ENCODE data around the gene CNPY1. TPM values are rescaled to one million over a fixed set of nuclear protein-coding genes. Genes with fewer than 3 reads are reported as not detected.

CNPY1 gene
- total RNA-seq, 4 donors from 2014 or later = 0.25 TPM; not detected in 3

DNA sequence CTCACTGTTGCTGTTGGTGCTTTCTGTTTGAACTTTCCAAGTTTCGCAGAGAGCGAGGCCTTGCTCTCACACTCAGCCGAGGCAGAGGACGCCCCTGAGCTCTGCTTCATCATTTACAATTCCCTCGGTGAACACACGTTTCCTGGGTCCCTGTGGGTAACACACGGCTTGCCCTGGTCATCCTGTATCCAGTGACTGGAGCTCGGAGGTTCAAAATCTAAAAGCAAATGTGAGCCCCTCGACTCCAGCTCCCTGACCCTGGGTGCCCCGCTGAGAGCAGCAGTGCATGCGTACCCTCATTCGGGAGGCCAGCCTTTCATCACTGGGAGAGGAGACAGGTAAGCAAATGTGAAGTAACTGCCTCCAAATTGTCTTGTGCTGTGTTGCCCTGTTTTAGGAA is 5.8 kb downstream of the CNPY1 start:
- TF ChIP-seq CTCF (IDR thresholded peaks at IDR 0.05 in 4 of 5, conservative IDR thresholded peaks at IDR 0.05 in 1 of 5) (no peak), POLR2A (IDR thresholded peaks at IDR 0.05) (no peak)
- in situ Hi-C loops (cut with MboI; ENCODE audit: low sequenced_read_pairs in 4 of 4) = no loop called here
- no peaks in the 10 kb centered on the region for H3K9me3 ChIP-seq
- intact Hi-C loops (cut with DNase I; ENCODE audit: low total_unique reads) = no loop called here
- no peaks in the 10 kb centered on the region for H3K4me1 ChIP-seq
- H3K36me3 ChIP-seq = no peaks in the 10 kb centered on the region
- H3K4me3 ChIP-seq = no peak overlapping the region
- no peak overlapping the region for H3K27ac ChIP-seq
- ATAC-seq (no peak), DNase-seq (no peak)
- peaks cover 0 to 22% (median 10%) of the 10 kb centered on the region in 3 donors for H3K27me3 ChIP-seq

- intact Hi-C loops (cut with DNase I; ENCODE audit: low total_unique reads) (no loop called here), in situ Hi-C loops (cut with MboI; ENCODE audit: low sequenced_read_pairs in 4 of 4) (no loop called here)
- no peaks in the 10 kb centered on the region for H3K36me3 ChIP-seq
- H3K27me3 ChIP-seq = peaks cover 16 to 39% (median 23%) of the 10 kb centered on the region in 3 donors
- no peak overlapping the region for H3K27ac ChIP-seq
- ATAC-seq (no peak), DNase-seq (no peak)
- peaks cover 0 to 7% of the 10 kb centered on the region in 2 donors for H3K4me1 ChIP-seq
- H3K4me3 ChIP-seq = no peak overlapping the region
- H3K9me3 ChIP-seq = no peaks in the 10 kb centered on the region
- TF ChIP-seq CTCF (IDR thresholded peaks at IDR 0.05 in 4 of 5, conservative IDR thresholded peaks at IDR 0.05 in 1 of 5) (no peak), POLR2A (IDR thresholded peaks at IDR 0.05) (no peak)
These were observed 8.1 kb downstream of the CNPY1 start for GRCh38 chr7:155538293-155538692.

DNA sequence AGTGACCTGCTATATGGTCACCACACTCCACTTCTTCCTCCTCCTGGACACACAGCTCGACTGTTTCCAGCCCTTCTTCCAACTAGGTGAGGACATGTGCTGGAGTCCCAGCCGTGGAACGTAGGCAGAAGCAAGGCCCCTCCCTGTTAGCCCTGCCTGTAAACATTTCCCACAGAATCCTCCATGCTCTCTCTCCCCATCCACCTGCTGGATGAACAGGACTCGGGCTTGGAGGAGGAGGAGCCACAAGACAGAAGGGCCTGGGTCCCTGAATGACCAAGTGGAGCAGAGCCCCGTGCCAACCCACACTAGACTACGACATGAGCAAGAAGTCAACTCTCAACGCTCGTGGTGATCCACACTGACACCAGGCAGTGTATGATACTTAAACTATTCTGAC is 9.9 kb downstream of the CNPY1 start:
- Histone ChIP-seq H3K27ac (no peak overlapping the region), H3K36me3 (no peaks in the 10 kb centered on the region), H3K4me3 (no peak overlapping the region), H3K4me1 (peaks cover 0 to 10% of the 10 kb centered on the region in 2 donors), H3K9me3 (no peaks in the 10 kb centered on the region), H3K27me3 (peaks cover 33 to 55% (median 42%) of the 10 kb centered on the region in 3 donors)
- intact Hi-C loops (cut with DNase I; ENCODE audit: low total_unique reads) = no loop called here
- ATAC-seq (no peak), DNase-seq (no peak)
- TF ChIP-seq POLR2A (IDR thresholded peaks at IDR 0.05) = no peak
- no peak for TF ChIP-seq CTCF (IDR thresholded peaks at IDR 0.05 in 4 of 5, conservative IDR thresholded peaks at IDR 0.05 in 1 of 5)
- in situ Hi-C loops (cut with MboI; ENCODE audit: low sequenced_read_pairs in 4 of 4) = no loop called here

DNA sequence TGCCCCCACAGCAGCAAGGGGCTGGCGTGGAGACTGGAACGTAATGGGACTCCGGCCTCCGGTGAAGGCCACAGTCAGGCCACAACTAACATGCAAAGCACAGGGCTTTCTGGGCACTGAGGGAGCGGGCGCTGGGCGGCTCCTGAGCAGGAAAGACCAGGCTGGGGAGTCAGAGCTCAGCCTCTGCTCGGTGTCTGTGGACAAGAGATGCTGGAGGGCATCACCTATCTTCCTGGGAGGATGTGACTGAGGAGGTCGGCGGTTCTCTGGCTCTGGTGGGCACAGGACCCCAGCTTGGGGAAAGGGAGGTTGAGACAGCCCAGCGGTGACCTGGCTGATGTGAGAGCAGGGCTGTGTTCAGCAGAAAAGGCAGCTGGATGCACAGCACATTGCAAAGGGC is 11.7 kb downstream of the CNPY1 start:
- H3K36me3 ChIP-seq = no peaks in the 10 kb centered on the region
- TF ChIP-seq CTCF (IDR thresholded peaks at IDR 0.05 in 4 of 5, conservative IDR thresholded peaks at IDR 0.05 in 1 of 5) = no peak
- no peak for TF ChIP-seq POLR2A (IDR thresholded peaks at IDR 0.05)
- ATAC-seq (no peak), DNase-seq (no peak)
- peaks cover 0 to 10% of the 10 kb centered on the region in 2 donors for H3K4me1 ChIP-seq
- no peak overlapping the region for H3K27ac ChIP-seq
- no peaks in the 10 kb centered on the region for H3K9me3 ChIP-seq
- in situ Hi-C loops (cut with MboI; ENCODE audit: low sequenced_read_pairs in 4 of 4) (no loop called here), intact Hi-C loops (cut with DNase I; ENCODE audit: low total_unique reads) (no loop called here)
- peaks cover 45 to 67% (median 55%) of the 10 kb centered on the region in 3 donors for H3K27me3 ChIP-seq
- H3K4me3 ChIP-seq = no peak overlapping the region

Data from gastrocnemius medialis (tissue), 4 donors.